GM12873 (cell line): ENCODE data around the gene ADPGK.

Experiments
- TF ChIP-seq, protein P1 (sequence below): IDR thresholded peaks from 2 replicates; pipeline ENCODE4 v1.5.1; 2012; ENCODE audit warnings: low read depth, mild to moderate bottlenecking, moderate library complexity, low read length, control low read depth; ENCODE audit not compliant: insufficient read depth; ENCODE audit errors: missing control alignments

Gene ADPGK

DNA sequence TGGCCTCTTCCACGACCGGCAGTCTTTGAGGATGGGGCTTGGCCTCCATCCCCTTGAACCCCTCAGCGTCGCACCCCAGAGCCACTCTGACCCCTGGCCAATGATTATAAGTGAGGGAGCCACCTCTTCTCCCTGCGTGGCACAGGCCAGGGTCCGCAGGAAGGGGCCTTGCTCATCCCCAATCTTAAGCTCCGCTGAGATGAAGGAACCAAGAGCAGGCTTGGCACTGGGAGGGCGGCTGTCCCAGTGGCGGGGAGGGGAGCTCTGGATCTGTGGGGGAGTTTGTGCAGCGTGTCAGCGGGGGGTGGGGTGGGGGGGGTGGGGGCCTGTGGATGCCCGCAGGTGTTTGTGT, 13.8 kb upstream of the ADPGK start:
- TF ChIP-seq, protein P1, sequence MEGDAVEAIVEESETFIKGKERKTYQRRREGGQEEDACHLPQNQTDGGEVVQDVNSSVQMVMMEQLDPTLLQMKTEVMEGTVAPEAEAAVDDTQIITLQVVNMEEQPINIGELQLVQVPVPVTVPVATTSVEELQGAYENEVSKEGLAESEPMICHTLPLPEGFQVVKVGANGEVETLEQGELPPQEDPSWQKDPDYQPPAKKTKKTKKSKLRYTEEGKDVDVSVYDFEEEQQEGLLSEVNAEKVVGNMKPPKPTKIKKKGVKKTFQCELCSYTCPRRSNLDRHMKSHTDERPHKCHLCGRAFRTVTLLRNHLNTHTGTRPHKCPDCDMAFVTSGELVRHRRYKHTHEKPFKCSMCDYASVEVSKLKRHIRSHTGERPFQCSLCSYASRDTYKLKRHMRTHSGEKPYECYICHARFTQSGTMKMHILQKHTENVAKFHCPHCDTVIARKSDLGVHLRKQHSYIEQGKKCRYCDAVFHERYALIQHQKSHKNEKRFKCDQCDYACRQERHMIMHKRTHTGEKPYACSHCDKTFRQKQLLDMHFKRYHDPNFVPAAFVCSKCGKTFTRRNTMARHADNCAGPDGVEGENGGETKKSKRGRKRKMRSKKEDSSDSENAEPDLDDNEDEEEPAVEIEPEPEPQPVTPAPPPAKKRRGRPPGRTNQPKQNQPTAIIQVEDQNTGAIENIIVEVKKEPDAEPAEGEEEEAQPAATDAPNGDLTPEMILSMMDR, result no peak

GRCh38 chr15:72796515-72797337, 13.2 kb upstream of the ADPGK start:
- TF ChIP-seq, protein P1, result peak; percentile 55

GRCh38 chr15:72796210-72796514, 12.6 kb upstream of the ADPGK start:
- TF ChIP-seq, protein P1, result no peak

DNA sequence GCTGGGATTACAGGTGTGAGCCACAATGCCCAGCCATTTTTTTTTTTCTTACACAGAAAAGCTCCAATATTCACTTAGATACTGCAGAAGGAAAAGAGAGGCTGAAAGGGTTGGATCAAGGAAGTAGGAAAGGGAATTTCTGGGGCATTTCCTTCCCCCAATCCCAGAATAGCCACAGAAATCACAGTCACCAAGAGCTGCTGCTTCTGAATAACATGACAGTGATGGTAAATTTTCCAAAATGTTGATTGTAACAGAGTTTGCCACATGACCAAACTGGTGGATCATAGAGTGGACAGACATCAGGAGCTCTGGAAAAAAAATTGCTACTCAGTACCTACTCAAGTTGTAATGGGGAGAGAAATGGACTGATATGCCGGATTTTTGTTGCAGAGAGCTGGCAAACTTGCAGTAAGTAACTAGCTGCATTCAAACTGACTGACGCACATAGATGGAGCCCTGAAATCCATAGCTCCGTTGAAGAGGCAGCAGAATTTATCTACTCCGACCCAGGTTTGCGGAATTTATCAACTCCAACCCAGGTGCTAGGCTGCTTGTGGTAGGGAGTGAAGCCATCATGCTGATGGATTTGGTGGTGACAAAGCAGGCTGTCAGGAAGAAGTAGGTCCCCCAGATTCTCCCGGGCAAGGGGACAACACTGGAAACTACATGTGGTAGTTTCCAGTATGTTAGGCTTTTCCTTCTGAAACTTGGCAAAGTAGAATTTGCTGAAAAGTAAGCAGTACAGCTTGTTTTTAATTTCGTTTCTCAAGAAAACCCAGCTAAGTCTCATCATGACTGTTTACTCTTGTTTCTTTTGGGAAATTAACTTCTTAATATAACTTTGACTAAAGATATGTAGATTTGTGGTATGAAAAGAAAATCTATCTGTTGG, 10.5 kb upstream of the ADPGK start:
- TF ChIP-seq, protein P1, result no peak

GRCh38 chr15:72792431-72792830, 8.9 kb upstream of the ADPGK start:
- TF ChIP-seq, protein P1, result no peak

- TF ChIP-seq, protein P1, result no peak
Measured at GRCh38 chr15:72790302-72790910, 6.8 kb upstream of the ADPGK start.

- TF ChIP-seq, protein P1, result no peak
Measured at GRCh38 chr15:72787526-72787925, 4.0 kb upstream of the ADPGK start.
